Stimulated activated naive CD8-positive, alpha-beta T cell treated with anti-CD3 and anti-CD28 coated beads, Interleukin-15, amount 100 ng/mL, for 72 hours (primary cell): ENCODE measurements around the gene TRAF3IP1.

Source experiments
- ATAC-seq: fragments of 150-1000 bp; cut with Tn5 transposase; 2 replicates; pipeline ENCODE4 v1.10.0; 2021; ENCODE audit warnings: mild to moderate bottlenecking, moderate library complexity
- DNase-seq, 2 donors: peaks; one replicate each; pipeline ENCODE4 v3.0.0; 2021 to 2022
- H3K27ac Mint-ChIP-seq, 2 donors: one replicate each; pipeline ENCODE4 v1.8.0; 2022; ENCODE audit warnings: mild to moderate bottlenecking in 2 of 2, mixed read lengths in 2 of 2, moderate library complexity in 2 of 2
- H3K27me3 Mint-ChIP-seq: one replicate; pipeline ENCODE4 v1.8.0; 2022; ENCODE audit warnings: mixed read lengths
- H3K4me1 Mint-ChIP-seq: one replicate; pipeline ENCODE4 v1.8.0; 2022; ENCODE audit warnings: mild to moderate bottlenecking, mixed read lengths
- H3K4me3 Mint-ChIP-seq, 2 donors: one replicate each; pipeline ENCODE4 v1.8.0; 2022; ENCODE audit warnings: mild to moderate bottlenecking in 2 of 2, mixed read lengths in 2 of 2, moderate library complexity in 1 of 2
- H3K9me3 Mint-ChIP-seq, 2 donors: one replicate each; pipeline ENCODE4 v1.8.0; 2022; ENCODE audit warnings: mixed read lengths in 2 of 2

The TRAF3IP1 gene

DNA sequence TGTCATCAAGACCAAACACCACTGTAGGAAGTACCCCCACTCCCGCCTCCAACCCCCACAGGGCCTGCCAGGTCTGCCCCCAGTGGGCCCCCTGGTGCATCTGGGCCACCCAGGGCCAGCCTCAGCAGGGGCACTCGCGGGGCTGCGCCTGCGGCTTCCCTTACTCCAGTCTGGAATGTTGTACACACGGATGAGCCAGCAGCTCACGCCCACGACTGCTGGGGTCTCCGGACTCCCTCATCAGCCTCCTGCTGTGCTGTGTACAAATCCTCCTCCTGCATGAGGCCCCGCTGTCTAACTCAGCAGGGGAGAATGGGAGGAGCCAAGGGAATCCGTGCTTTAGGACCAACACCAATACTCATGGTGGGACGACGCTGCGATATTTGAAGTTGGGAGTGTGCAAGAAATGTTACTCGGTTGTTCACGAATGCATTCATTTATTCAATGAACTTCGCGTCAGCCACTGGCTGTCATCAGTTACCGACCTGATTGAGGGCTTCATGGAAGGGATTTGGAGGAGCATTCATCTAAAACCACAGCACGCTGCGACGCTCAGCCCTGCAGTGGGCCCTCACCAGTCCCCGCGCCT is 105.8 kb downstream of the TRAF3IP1 start:
- DNase-seq (peak in 1 of 2 donors; percentile 22), ATAC-seq (peak; percentile 39)
- Mint-ChIP-seq H3K27ac (peak overlapping the region; percentile 94 to 95), H3K27me3 (no peaks in the 10 kb centered on the region), H3K4me3 (peak overlapping the region; percentile 90 to 92), H3K9me3 (peaks cover 0 to 5% of the 10 kb centered on the region in 2 donors), H3K4me1 (peaks cover 48% of the 10 kb centered on the region)

DNA sequence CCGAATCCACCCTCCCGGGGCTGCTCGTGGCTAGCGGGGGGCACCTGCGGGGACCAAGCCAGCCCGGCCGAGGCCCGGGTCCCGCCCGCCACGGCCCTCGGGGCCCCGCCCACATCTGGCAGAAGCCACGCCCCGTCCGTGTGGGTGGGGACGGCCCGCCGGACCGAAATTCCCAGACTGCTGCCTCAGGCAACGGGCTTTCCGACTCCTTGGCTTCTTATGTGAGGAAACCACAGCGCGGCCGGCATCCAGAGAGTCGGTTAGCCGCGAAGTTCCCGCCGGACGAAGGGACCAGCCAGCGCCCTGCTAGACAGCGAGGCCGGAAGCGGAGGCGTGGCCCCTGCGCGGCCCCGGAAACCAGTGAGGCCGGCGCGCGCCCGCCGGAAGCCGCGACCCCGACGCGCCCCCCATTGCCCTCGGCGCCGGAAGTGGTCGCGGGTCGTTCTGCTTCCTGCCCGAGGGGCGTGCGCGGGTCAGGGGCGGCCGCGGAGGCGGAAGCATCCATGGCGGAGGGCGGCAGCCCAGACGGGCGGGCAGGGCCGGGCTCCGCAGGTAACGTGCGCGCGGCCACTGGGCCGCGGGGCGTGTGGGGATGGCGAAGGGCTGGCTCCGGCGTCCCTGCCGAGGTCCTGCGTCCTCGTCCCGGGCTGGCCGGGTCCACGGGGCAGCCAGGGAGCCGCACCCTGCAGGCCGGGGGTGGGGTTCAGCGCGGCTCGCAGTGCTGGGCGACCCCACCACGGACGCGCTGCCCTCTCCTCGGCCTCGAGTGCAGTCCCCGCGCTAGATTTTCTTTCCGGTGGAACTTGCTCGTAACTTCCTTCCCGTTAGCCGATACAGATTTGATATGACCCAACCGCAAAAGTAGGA is 106.5 kb downstream of the TRAF3IP1 start, which contains the start of gene ASB1:
ASB1 (plus strand) TSS at position 360 of the 867 bp plus-strand sequence; CDS start at position 504, 144 bp downstream.
- peak within 1 kb of the TSS; percentile 95 to 97 for H3K27ac Mint-ChIP-seq
- H3K4me3 Mint-ChIP-seq: peak within 1 kb of the TSS; percentile 90 to 93
- no peaks in the 10 kb centered on the region for H3K27me3 Mint-ChIP-seq
- ATAC-seq (peak; percentile 88), DNase-seq (peak; percentile 86)
- peaks cover 0 to 5% of the 10 kb centered on the region in 2 donors for H3K9me3 Mint-ChIP-seq
- peaks cover 56% of the 10 kb centered on the region for H3K4me1 Mint-ChIP-seq

DNA sequence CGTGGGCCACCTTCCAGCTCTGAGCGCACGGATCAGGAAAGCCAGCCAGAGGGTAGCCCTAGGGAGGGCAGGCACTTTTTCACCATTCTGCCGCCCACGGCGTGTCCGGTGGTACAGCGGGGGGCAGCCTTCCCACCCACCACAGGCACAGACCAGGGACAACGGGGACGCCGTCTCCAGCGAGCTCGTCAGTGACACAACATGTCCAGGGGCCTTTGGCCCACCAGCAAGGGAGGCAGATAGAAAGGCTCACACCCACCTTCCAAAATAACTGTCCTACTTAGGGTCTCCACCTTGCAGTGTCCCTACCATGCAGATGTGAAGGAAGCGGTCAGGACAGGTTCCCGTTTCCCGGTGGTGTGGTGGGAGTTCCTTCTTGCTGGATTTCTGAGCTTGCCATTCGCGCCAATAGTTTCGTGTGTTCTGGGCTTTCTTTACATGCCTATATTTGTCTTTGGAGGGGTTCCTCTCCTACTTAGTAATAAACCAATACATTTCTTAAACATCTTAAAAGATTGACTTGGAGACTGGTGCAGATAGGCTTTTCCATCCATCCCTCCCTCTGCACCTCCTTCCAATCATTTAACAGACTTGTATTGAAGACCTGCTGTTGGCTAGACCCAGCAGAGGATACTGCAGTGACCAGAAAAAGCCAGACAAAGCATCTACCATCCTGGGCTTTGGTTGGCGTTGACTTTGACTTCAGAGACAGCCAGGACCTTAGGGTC is 107.3 kb downstream of the TRAF3IP1 start:
- peak overlapping the region; percentile 74 to 93 for H3K4me3 Mint-ChIP-seq
- peaks cover 0 to 5% of the 10 kb centered on the region in 2 donors for H3K9me3 Mint-ChIP-seq
- DNase-seq (peak; percentile 17 to 25), ATAC-seq (peak; percentile 17)
- H3K27ac Mint-ChIP-seq: peak overlapping the region; percentile 95 to 97
- peaks cover 64% of the 10 kb centered on the region for H3K4me1 Mint-ChIP-seq
- no peaks in the 10 kb centered on the region for H3K27me3 Mint-ChIP-seq

DNA sequence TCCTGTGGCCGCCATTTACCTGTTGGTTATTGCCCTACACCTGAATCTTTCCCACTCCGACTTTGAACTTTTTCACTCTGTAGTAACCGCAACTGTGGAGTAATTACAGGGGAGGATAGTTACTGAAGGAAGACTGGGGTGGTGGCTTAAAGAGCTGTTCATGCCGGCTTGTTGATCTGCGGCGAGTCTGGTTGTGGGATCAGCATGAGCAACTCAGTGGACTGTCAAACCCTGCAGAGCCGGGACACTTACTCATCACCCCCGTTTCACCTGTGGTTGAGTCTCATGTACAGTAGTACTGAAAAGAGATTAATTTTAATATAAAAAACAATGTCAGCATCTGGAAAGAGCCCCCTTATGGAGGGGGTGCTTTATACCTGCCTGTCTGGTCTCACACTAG is 108.5 kb downstream of the TRAF3IP1 start:
- H3K27ac Mint-ChIP-seq: no peak overlapping the region

DNA sequence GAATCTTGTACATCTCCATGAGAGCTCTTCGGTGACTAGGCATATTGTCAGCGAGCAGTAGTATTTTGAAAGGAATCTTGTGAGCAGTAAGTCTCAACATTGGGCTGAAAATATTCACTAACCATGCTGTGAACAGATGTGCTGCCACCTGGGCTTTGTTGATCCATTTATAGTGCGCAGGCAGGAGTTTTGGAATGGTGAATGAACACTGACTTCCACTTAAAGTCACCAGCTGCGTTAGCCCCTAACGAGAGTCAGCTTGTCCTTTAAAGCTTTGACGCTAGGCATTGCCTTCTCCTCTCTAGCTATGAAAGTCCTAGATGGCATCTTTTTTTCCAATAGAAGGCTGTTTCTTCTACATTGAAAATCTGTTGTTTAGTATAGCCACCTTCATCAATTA is 110.5 kb downstream of the TRAF3IP1 start:
- DNase-seq (no peak), ATAC-seq (no peak)
- Mint-ChIP-seq H3K4me1 (peaks cover 80% of the 10 kb centered on the region), H3K4me3 (no peak overlapping the region), H3K9me3 (peaks cover 0 to 5% of the 10 kb centered on the region in 2 donors), H3K27me3 (no peaks in the 10 kb centered on the region), H3K27ac (no peak overlapping the region)

More for the DNA sequence above, 108.5 kb downstream of the TRAF3IP1 start:
- DNase-seq (no peak), ATAC-seq (no peak)
- Mint-ChIP-seq H3K9me3 (peaks cover 0 to 5% of the 10 kb centered on the region in 2 donors), H3K27me3 (no peaks in the 10 kb centered on the region), H3K4me1 (peaks cover 73% of the 10 kb centered on the region), H3K4me3 (peak overlapping the region; percentile 74 to 93)

DNA sequence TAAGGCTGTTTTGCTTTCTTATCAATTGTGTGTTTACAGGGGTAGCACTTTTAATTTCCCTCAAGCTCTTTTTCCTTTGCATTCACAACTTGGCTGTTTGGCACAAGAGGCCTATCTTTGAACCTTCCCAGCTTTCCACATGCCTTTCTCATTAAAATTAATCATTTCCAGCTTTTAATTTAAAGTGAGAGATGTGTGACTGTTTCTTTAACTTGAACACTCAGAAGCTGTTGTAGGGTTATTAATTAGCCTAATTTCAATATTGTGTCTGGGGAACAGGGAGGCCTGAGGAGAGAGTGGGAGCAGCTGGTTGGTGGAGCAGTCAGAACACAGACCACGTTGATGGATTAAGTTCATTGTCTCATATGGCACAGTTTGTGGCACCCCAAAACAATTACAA is 111.1 kb downstream of the TRAF3IP1 start:
- Mint-ChIP-seq H3K27ac (peak overlapping the region in 1 of 2 donors; percentile 19), H3K4me3 (no peak overlapping the region), H3K9me3 (peaks cover 0 to 5% of the 10 kb centered on the region in 2 donors), H3K4me1 (peaks cover 77% of the 10 kb centered on the region), H3K27me3 (no peaks in the 10 kb centered on the region)
- ATAC-seq: no peak
- DNase-seq: no peak

DNA sequence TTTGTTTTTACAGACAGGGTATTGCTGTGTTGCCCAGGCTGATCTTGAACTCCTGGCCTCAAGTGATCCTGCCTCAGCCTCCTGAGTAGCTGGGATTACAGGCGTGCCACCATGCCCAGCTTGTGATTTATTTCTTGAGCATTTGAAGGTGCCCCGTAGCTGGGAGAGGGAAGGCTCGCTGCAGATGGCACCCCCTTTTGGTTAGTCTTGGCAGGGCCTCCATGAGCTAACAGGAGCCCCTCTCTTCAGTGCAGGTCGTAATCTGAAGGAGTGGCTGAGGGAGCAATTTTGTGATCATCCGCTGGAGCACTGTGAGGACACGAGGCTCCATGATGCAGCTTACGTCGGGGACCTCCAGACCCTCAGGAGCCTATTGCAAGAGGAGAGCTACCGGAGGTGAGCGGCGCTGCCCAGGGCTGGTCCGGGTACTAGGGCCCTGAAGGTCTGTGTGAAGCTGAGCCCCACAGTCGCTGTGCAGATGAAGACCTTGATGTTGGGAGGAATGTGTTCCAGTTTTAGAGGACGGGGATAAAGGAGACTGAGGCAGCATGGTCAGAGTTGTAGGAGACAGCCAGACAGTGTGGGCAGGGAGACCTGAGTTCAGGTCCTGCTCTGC is 113.1 kb downstream of the TRAF3IP1 start:
- H3K27ac Mint-ChIP-seq: peak overlapping the region; percentile 78 to 79
- peaks cover 86% of the 10 kb centered on the region for H3K4me1 Mint-ChIP-seq
- peaks cover 0 to 5% of the 10 kb centered on the region in 2 donors for H3K9me3 Mint-ChIP-seq
- H3K27me3 Mint-ChIP-seq: no peaks in the 10 kb centered on the region
- ATAC-seq (no peak), DNase-seq (no peak)
- no peak overlapping the region for H3K4me3 Mint-ChIP-seq

DNA sequence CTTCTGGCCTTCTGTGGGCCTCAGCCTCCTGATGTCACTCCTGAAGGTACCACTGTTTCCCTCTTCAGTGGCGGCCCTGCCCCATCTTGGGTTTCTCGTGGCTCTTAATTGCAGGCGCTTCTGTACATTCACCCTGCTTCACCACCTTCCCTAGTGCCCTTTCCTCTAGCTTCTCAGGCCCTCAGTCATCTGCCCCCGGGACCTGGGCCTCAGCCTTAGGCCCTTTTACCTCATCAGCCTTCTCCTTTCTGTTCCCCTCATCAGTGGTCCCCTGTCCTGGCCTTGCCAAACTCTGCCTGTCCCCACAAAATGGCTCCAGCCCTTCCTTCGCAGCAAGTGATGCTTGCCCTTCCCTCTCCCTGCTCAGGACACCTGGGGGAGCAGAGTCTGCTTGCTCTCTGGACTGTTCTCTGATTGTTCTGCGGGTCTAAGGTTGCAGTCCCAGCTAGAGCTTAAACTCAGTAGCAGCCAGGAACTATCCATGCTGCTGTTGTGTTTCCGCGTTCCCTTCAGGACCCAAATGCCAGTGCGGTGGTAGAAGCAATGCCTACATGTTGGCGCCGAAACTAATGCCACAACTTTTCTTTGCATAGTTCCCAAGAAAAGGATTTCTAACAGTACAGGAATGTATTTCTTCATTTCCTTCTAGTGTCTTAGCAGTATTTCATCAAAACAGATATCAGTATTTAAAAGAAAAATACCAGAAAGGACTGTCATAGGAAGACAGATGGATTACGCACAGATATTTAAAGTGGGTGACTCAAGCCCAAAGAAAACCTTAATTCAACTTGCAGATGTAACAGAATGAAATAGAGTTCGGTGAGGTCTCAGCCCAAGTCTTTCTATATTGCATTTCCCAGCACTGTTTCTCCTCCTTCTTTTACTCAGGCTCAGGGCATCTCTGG is 113.9 kb downstream of the TRAF3IP1 start:
- DNase-seq (no peak), ATAC-seq (no peak)
- Mint-ChIP-seq H3K9me3 (peaks cover 0 to 5% of the 10 kb centered on the region in 2 donors), H3K27ac (peak overlapping the region in 1 of 2 donors; percentile 79), H3K27me3 (no peaks in the 10 kb centered on the region), H3K4me3 (no peak overlapping the region), H3K4me1 (peaks cover 86% of the 10 kb centered on the region)

DNA sequence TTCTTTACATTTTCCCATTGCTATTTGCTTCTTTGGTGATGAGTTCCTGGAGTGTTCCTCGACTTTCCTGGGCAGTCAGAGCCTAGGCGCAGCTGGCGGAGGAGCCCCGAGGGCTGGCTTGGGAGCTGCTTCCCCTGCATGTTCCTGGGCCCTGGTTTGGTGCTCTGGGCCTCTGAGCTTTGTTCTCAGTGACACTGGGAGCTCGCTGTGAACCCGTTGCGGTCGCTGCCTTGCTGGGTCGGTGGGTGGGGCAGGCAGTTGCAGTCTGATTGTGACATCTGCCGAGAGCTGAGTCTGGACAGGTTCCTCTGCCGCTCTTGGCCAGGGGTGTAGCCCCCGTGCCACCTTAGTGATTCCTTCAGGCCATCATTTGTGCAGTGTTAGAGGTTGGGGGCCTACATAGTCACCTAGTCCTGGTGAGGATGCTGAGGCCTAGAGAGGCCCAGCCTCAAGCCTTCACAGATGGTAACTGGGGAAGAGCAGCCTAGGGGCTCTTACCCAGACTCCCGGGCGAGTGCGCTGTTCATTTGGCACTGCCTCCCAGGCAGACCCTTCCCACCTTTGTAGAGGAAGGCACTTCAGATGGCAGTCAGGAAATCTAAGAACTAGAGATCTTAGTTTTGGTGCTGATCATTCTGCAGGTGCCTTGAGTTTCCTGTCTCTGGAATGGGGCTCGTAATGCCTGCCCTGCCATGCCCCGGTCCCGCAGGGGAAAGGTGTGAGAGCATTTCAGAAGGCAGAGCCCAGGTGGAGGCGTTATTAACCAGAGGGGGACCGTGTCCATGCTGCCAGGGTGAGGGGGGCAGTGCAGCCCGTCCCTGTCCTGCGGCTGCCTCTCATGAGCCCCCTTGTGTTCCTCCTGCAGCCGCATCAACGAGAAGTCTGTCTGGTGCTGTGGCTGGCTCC is 114.8 kb downstream of the TRAF3IP1 start:
- peaks cover 88% of the 10 kb centered on the region for H3K4me1 Mint-ChIP-seq
- peaks cover 0 to 5% of the 10 kb centered on the region in 2 donors for H3K9me3 Mint-ChIP-seq
- no peak overlapping the region for H3K27ac Mint-ChIP-seq
- ATAC-seq: no peak
- no peak overlapping the region for H3K4me3 Mint-ChIP-seq
- no peak for DNase-seq
- H3K27me3 Mint-ChIP-seq: no peaks in the 10 kb centered on the region

DNA sequence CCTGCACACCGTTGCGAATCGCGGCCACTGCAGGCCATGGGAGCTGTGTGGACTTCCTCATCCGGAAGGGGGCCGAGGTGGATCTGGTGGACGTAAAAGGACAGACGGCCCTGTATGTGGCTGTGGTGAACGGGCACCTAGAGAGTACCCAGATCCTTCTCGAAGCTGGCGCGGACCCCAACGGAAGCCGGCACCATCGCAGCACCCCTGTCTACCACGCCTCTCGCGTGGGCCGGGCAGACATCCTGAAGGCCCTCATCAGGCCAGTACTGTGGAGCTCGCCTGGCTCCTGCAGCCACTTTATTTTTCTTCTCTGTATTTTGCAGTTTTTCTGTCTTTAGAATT is 115.4 kb downstream of the TRAF3IP1 start:
- no peaks in the 10 kb centered on the region for H3K27me3 Mint-ChIP-seq
- peaks cover 88% of the 10 kb centered on the region for H3K4me1 Mint-ChIP-seq
- ATAC-seq: no peak
- no peak overlapping the region for H3K4me3 Mint-ChIP-seq
- DNase-seq: no peak
- no peaks in the 10 kb centered on the region for H3K9me3 Mint-ChIP-seq
- peak overlapping the region in 1 of 2 donors; percentile 10 for H3K27ac Mint-ChIP-seq

DNA sequence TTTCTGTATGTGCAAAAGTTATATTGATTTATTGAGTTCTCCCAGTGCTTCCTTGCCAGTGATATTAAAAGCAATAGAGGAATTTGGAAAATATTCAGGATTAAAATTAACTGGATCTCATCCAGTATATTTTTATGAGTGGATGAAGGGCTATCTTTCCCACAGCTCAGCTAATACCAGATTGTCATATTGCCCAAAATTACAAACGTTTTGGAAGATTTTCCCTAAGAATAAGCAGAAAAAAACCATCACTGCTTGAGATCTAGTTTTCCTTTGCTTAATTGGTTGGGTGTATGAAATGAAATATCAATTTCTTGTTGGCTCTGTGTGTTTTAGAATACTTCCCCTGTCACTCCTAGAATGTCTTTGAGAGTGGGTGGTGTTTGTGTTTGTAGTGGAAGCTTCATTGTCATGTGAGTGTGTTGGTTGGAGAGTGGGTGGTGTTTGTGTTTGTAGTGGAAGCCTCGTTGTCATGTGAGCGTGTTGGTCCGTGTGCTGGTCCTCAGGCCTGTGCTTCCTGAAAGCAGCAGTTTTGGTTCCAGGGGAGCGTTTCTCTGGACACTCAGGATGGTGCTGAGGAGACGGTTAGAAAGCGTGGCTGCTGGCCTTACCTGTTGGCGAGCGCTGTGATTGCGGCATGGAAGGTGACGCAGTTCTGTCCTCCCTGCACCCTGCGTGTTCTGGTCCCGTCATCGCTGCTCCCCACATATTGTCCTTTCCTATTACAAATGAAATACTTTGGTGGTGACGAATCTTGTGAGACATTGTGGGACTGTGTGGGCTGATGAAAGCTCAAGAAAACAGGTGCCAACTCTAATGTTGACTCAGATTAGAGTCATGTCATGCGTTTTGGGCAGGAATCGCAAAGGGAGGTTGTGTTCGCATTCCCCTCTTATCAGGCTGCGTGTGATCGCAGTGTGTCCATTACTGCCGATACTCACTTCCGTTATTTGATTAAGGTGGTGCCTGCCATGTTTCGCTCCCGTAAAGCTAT is 118.8 kb downstream of the TRAF3IP1 start:
- H3K4me1 Mint-ChIP-seq: peaks cover 79% of the 10 kb centered on the region
- H3K4me3 Mint-ChIP-seq: peak overlapping the region; percentile 57 to 73
- H3K27me3 Mint-ChIP-seq: no peaks in the 10 kb centered on the region
- peak overlapping the region; percentile 96 to 97 for H3K27ac Mint-ChIP-seq
- H3K9me3 Mint-ChIP-seq: no peaks in the 10 kb centered on the region
- peak; percentile 99 for ATAC-seq
- peak; percentile 56 to 78 for DNase-seq

DNA sequence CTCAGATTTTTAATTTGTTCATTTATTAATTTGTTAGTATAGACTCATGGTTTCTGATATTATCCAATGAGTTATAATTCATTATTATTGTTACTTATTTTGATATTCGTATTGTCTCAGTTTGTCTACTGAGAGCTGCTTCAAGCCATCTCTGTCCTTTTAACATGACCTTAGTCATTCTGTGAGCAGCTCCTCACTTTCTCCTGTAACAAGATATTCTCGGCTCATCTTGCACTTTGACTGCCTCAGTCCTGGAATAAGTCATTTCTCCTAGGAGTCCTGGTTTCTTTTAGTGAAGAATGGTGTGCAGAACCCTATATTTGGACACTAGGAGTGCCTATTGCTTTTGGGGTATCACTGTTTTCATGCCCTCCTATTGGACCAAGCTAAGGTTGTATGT is 119.6 kb downstream of the TRAF3IP1 start:
- ATAC-seq: no peak
- no peaks in the 10 kb centered on the region for H3K9me3 Mint-ChIP-seq
- H3K27ac Mint-ChIP-seq: peak overlapping the region; percentile 96 to 97
- no peaks in the 10 kb centered on the region for H3K27me3 Mint-ChIP-seq
- H3K4me3 Mint-ChIP-seq: peak overlapping the region; percentile 46 to 73
- no peak for DNase-seq
- peaks cover 77% of the 10 kb centered on the region for H3K4me1 Mint-ChIP-seq

DNA sequence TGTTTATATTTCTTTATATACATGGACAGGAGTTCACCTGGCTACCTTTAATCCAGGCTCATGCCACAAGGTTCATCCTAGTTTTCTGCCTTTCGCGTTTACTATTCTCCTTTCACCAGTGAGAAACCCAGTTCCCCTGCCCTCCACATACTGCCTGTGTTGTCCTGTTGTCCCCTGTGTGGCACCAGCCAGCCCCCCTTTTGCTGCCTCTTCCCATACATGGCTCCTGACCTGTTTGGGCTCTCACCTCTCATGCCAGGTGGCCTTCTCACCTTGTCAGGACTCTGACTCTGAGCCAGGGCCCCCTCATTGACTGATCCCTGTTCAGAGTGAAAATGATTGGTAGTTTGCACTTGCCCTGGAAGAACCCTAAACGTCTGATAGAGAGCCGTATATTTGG is 120.0 kb downstream of the TRAF3IP1 start:
- Mint-ChIP-seq H3K4me1 (peaks cover 72% of the 10 kb centered on the region), H3K4me3 (no peak overlapping the region), H3K27ac (peak overlapping the region; percentile 96 to 97), H3K9me3 (no peaks in the 10 kb centered on the region), H3K27me3 (no peaks in the 10 kb centered on the region)
- ATAC-seq (no peak), DNase-seq (no peak)
